ENCODE results near the gene MFNG.

Gene MFNG

GRCh38 chr22:37443977-37444376 lies 42.2 kb downstream of the MFNG start:
- DNase-seq = no peak

- DNase-seq = no peak
Observed at GRCh38 chr22:37443086-37443485, 43.1 kb downstream of the MFNG start.

GRCh38 chr22:37442537-37442936 lies 43.6 kb downstream of the MFNG start:
- peak; percentile 10 for DNase-seq

- DNase-seq = no peak
Observed at GRCh38 chr22:37442135-37442534, 44.0 kb downstream of the MFNG start.

GRCh38 chr22:37440875-37441274 lies 45.3 kb downstream of the MFNG start:
- no peak for DNase-seq

GRCh38 chr22:37439347-37439746 lies 46.8 kb downstream of the MFNG start:
- no peak for DNase-seq

GRCh38 chr22:37435970-37436603 lies 50.1 kb downstream of the MFNG start:
- no peak for DNase-seq

- DNase-seq = no peak
Observed at GRCh38 chr22:37433786-37434185, 52.4 kb downstream of the MFNG start.

GRCh38 chr22:37432708-37433054 lies 53.5 kb downstream of the MFNG start:
- no peak for DNase-seq

GRCh38 chr22:37431801-37432707 lies 54.1 kb downstream of the MFNG start:
- DNase-seq = peak; percentile 100

- DNase-seq = peak; percentile 65
Observed at GRCh38 chr22:37431366-37431765, 54.8 kb downstream of the MFNG start.

GRCh38 chr22:37430941-37431340 lies 55.2 kb downstream of the MFNG start:
- peak; percentile 49 for DNase-seq

- no peak for DNase-seq
Observed at GRCh38 chr22:37428649-37429586, 57.3 kb downstream of the MFNG start.

- DNase-seq = no peak
Observed at GRCh38 chr22:37427711-37428635, 58.2 kb downstream of the MFNG start.

GRCh38 chr22:37427135-37427710 lies 59.0 kb downstream of the MFNG start, which contains the start of gene ELFN2:
Gene ELFN2 (minus strand): TSS chr22:37427479. CDS start chr22:37375534, 51,945 bp downstream.
- DNase-seq = no peak

GRCh38 chr22:37426706-37427134 lies 59.5 kb downstream of the MFNG start:
- DNase-seq = no peak

- DNase-seq = peak; percentile 50
Observed at GRCh38 chr22:37425800-37426705, 60.1 kb downstream of the MFNG start.

GRCh38 chr22:37425369-37425768 lies 60.8 kb downstream of the MFNG start:
- DNase-seq = no peak

- DNase-seq = no peak
Observed at GRCh38 chr22:37423283-37423682, 62.9 kb downstream of the MFNG start.

- no peak for DNase-seq
Observed at GRCh38 chr22:37421468-37421877, 64.7 kb downstream of the MFNG start.
